Central memory CD4-positive, alpha-beta T cell (primary cell): ENCODE data around the gene KCMF1.

Experiments
- DNase-seq: peaks from one replicate; pipeline ENCODE4 v3.0.0; 2022

Gene KCMF1

DNA sequence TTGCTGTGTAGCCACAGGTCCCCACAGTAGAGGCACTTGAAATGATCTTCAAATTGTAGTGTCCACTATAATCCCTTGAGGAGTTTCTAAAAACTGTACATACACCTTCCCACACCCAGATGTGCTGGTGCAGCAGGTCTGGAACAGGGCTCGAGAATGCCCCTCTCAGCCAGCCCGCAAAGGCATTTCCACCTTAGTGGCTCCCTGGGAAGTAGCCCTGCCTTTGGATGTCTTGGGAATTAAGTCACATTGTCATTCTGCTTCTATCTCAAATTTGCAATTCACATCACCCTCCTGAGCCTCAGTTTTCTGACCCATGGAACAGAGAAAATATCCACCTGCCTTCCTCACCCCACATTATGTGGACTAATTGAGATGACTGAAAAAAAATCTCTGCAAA, 118.0 kb downstream of the KCMF1 start:
- no peak for DNase-seq

GRCh38 chr2:85089585-85089984, 118.6 kb downstream of the KCMF1 start:
- no peak for DNase-seq

GRCh38 chr2:85091838-85092237, 120.9 kb downstream of the KCMF1 start:
- DNase-seq, result no peak

DNA sequence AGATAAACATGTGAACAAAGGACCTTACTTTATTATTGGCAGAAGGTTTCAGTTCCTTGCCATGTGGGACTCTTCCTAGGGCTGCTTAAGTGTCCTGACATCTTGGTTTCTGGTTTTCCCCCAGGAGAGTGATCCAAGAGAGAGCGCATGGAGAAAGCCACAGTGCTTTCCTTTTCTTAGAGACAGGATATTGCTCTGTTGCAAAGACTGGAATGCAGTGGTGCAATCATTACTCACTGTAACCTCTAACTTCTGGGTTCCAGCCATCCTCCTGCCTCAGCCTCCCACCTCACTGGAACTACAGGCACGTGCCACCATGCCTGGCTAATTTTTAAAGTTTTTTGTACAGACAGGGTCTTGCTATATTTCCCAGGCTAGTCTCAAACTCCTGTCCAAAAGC, 124.1 kb downstream of the KCMF1 start:
- no peak for DNase-seq

DNA sequence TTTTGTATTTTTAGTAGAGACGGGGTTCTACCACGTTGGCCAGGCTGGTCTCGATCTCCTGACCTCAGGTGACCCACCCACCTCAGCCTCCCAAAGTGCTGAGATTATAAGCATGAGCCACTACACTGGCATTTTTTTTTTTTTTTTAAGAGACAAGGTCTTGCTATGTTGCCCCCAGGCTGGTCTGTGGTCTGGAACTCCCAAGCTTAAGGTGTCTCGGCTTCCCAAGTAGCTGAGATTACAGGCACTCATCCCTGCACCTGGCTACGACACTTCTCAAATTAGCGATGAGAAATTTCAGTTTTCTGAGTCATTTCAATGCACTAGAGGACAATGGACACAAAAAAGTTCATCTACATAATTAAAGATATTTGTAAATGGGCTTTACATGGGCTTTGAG, 125.7 kb downstream of the KCMF1 start:
- no peak for DNase-seq

GRCh38 chr2:85104228-85104627, 133.3 kb downstream of the KCMF1 start:
- no peak for DNase-seq

GRCh38 chr2:85106489-85107180, 135.7 kb downstream of the KCMF1 start:
- no peak for DNase-seq
